GM21737 (cell line): ENCODE measurements around the gene EIF4E2.
"Not testable (repeated sequence)": the region's sequence is repeated elsewhere in the genome, so short reads cannot be mapped to it uniquely, and the experiment has no call there.

Experiments
- ATAC-seq: cut with Tn5 transposase; IDR thresholded peaks from one replicate; pipeline ENCODE4 v1.9.1; 2021; ENCODE audit warnings: mild to moderate bottlenecking, moderate library complexity; ENCODE audit not compliant: unreplicated experiment

Gene EIF4E2

DNA sequence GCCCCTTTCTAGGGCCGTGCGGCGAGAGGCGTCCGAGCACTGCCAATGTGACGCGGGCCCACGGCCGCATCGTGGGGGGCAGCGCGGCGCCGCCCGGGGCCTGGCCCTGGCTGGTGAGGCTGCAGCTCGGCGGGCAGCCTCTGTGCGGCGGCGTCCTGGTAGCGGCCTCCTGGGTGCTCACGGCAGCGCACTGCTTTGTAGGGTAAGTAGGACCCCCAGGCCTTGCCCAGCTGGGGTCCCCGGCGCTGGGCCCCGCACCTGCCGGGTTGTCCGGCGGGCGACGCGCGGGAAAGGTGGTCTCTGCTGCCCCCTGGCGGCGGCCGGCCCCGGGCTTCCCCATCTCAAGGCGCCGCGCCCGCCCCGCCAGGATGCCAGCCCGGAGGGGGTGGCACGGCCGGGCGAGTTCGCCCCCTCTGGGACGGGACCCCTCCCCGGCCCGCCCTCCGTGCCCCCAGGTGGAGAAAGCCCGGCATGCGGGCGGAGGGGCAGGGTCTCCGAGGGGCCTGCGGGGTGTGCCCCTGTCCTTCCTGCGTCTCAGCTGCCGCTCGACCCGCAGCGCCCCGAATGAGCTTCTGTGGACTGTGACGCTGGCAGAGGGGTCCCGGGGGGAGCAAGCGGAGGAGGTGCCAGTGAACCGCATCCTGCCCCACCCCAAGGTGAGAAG, 28.4 kb upstream of the EIF4E2 start:
- ATAC-seq = no peak

GRCh38 chr2:232522623-232523401, 27.7 kb upstream of the EIF4E2 start:
- ATAC-seq = no peak

- no peak for ATAC-seq
These were observed 27.1 kb upstream of the EIF4E2 start for GRCh38 chr2:232523402-232523681.

DNA sequence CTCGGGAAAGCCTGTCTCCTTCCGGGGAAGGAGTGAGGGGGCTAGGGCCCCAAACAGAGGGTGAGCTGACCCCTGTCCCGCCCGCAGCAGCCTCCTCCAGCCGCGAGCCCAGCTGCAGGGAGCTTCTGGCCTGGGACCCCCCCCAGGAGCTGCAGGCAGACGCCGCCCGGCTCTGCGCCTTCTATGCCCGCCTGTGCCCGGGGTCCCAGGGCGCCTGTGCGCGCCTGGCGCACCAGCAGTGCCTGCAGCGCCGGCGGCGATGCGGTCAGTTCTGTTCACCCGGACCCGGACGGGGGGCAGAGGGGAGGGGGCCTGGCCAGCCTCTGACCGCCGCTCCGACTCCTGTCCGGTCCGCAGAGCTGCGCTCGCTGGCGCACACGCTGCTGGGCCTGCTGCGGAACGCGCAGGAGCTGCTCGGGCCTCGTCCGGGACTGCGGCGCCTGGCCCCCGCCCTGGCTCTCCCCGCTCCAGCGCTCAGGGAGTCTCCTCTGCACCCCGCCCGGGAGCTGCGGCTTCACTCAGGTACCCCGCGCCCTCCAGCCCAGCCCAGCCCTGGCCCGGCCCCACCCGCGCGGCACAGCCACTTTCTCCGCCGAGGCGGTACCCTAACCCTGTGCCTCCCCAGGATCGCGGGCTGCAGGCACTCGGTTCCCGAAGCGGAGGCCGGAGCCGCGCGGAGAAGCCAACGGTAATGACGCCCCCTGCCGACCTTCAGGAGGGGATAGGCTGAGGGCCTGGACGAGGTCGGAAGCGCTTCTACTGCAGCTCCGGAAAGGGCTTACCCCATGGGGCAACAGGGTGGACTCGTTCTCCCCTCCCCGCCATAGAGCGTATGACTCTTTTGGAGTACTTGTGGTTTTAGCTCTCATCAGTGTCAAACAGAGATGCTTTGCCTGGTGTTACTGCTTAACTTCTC, 26.5 kb upstream of the EIF4E2 start:
- no peak for ATAC-seq

DNA sequence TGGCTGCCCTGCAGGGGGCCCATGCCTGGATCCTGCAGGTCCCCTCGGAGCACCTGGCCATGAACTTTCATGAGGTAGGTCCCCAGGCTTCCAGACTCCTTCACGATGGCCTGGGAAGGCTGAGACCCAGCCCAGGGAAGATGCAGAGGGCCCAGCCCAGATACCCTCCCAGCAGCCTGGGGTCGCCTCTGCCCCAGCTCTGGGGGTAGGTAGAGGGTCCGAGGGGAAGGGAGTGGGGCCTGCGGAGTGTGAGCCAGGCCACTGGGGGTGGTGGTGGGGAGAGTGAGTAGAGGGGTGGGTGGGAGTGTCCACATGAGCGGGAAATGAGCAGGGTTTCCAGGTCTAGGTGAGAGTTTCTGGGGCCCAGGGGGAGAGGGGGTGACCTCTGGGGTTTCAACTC, 25.7 kb upstream of the EIF4E2 start:
- ATAC-seq = no peak

DNA sequence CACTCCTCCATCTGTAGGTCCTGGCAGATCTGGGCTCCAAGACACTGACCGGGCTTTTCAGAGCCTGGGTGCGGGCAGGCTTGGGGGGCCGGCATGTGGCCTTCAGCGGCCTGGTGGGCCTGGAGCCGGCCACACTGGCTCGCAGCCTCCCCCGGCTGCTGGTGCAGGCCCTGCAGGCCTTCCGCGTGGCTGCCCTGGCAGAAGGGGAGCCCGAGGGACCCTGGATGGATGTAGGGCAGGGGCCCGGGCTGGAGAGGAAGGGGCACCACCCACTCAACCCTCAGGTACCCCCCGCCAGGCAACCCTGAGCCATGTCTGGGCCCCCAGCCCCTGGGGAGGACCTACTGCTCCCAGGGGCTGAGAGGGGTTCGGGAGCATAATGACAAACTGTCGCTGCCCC, 25.3 kb upstream of the EIF4E2 start:
- ATAC-seq = no peak

DNA sequence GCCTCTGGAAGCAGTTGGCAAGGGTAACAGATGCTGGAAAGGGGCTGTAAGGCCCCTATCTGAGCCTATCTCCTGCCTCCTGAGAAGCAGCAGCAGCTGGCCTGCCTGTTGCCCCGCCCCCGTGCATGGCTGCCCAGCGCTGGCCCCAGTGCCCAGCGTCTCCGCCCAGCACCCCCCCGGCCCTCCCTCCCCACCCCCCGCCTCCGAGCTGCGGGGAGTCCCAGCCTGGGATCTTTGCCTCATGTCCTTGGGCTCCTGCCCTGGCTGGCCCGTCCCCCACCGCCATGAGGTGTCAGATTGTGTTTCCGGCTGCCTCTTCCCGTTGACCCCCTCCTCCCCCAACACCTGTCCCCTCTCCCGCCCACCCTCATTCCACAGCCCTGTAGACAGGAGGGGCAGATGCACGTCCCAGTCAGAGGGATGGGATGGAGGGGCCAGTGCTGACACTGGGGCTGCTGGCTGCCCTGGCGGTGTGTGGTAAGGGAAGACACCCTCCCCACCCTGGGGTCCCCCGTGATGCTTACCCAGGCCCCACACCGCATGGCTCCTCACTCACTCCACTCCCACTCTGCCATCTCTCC, 24.6 kb upstream of the EIF4E2 start, which contains the start of gene CHRND:
CHRND (plus strand) TSS at position 370 of the 581 bp plus-strand sequence; CDS start at position 426, 56 bp downstream.
- ATAC-seq = no peak

DNA sequence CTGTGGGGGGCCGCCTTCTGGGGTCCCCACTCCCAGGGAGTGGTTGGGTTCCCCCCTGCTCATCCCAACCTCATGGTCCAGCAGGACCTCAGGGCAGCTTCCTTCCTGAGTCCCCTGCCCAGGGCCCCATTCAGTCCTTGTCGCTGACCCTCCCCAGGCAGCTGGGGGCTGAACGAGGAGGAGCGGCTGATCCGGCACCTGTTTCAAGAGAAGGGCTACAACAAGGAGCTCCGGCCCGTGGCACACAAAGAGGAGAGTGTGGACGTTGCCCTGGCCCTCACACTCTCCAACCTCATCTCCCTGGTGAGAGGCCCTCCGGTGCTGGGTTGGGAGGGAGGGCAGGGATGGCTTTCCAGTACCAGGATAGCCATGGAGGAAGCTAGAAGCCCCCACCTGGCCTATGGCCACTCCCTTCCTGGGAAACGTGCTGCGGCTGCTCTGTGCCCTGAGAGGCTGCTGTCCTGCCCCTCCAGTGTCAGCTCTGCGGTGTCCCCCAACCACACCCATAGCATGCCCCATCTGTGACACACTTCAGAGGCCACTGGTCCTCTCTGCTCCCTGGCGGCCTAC, 24.0 kb upstream of the EIF4E2 start:
- ATAC-seq = no peak

DNA sequence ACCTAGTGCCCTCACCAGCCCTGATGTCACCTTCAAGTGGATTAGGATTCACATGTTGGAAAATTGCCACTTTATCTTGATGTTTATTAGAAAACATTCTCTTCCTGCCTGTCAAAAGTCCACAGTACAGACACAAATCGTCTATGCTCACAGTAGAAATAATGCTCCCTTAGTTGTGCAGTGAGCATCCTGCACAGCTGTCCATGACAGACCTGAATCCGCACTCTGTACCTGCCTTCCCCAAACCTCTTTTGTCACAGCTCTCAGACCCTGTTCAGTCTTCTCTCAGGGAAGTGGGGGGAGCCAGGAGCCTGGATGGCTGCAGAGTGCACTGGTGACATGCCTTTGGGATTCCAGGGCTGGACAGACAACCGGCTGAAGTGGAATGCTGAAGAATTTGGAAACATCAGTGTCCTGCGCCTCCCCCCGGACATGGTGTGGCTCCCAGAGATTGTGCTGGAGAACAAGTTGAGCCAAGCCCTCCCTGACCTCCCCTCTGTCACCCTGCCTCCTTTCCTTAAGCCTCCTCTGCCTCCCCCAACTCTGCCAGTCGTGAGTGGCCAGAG, 22.5 kb upstream of the EIF4E2 start:
- no peak for ATAC-seq

DNA sequence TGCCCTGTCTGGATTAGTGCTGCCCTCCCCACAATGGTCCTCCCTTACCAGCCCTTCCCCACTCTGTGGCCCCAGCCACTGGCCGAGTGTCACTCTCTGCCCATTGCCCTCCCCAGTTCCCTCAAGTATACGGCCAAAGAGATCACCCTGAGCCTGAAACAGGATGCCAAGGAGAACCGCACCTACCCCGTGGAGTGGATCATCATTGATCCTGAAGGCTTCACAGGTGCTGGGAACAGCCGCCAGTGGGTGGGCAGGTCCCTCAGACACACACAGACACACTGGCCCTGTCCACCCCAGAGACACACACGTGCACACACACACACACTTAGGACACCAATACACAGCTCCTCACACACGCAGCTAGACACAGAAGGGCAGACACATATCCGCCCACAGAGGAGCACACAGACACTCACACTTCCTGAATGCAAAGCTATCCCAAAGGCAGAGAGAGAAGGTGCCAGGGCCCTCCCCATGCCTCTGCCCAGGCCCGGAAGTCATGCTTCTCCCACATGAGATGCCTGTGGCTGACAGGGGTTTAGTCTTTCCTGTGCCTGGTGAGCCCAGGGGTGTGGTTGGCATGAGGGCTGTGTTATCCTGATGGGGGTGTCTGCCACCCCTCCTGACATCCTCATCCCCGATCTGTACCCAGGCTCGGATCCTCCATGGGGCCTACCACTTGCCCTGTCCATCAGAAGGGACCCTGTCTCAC, 21.6 kb upstream of the EIF4E2 start:
- no peak for ATAC-seq

- no peak for ATAC-seq
These were observed 20.5 kb upstream of the EIF4E2 start for GRCh38 chr2:232529806-232530547.

GRCh38 chr2:232530626-232531260, 19.7 kb upstream of the EIF4E2 start:
- no peak for ATAC-seq

DNA sequence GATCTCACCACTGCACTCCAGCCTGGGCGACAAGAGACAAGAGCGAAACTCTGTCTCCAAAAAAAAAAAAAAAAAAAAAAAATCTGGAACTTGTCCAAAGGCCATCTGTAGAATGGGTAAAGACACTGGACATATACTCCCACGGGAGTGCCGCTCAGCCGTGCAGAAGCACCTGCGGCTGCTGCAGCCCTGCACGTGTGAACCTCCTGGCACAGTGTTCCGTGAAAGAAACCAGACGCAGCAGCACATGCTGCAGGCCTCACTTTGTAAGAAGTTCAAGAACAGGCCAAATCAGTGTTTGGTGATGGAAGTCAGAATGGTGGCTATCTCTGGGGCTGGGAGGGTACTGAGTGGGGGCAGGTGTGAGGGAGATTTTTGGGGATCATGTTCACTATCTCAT, 18.1 kb upstream of the EIF4E2 start:
- ATAC-seq = no peak

DNA sequence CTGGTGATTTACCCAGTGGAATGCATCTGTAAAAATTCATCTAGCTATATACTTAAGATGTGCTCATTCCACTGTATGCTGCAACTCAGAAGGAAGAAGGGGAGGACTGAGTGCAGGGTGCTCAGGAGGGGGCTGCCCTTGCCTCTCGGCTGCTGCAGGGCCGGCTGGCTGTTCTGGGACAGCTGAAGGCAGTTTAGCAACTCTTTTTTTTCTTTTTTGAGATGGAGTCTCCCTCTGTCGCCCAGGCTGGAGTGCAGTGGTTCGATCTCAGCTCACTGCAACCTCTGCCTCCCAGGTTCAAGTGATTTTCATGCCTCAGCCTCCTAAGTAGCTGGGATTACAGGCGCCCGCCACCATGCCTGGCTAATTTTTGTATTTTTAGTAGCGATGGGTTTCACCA, 17.7 kb upstream of the EIF4E2 start:
- not testable (repeated sequence) for ATAC-seq

DNA sequence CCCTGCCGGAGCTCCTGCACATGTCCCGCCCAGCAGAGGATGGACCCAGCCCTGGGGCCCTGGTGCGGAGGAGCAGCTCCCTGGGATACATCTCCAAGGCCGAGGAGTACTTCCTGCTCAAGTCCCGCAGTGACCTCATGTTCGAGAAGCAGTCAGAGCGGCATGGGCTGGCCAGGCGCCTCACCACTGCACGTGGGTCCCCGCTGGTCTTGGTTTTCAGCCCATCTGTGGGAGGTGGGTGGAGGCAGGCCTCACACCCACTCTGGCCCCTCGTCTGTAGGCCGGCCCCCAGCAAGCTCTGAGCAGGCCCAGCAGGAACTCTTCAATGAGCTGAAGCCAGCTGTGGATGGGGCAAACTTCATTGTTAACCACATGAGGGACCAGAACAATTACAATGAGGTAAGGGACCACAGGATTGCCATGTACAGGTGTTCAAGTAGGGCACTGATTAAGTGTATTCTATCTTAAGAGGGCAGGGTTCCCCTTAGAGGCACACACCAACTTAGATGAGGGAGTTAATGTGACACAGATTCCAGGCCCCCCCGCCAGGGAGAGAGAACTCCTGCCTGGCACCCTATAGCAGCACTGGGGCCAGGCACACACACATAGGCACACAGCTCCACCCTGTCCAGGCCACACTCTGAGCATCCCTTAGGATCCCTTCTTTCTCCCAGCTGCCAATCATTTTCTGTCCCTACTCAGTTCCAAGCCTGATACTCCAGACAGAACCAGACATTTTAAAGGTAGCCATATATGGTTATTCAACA, 16.4 kb upstream of the EIF4E2 start:
- no peak for ATAC-seq

- ATAC-seq = no peak
These were observed 15.4 kb upstream of the EIF4E2 start for GRCh38 chr2:232534940-232535651.

GRCh38 chr2:232535761-232536530, 14.5 kb upstream of the EIF4E2 start:
- no peak for ATAC-seq
